Esophagus squamous epithelium (tissue), 4 donors: Measurements from ENCODE around the gene WDR64.

Experiments
- CTCF ChIP-seq, 6 experiments: fragments of 450-650 bp in 4 of 6; fragments of 200-600 bp in 2 of 6; sonication (generic) in 2 of 6; IDR thresholded peaks; one replicate each; pipeline ENCODE4 v1.5.1; 2016 to 2019; ENCODE audit warnings: antibody characterized with exemption in 6 of 6, mild to moderate bottlenecking in 4 of 6, moderate library complexity in 4 of 6
- POLR2A ChIP-seq, 4 donors: fragments of 450-650 bp; IDR thresholded peaks; one replicate each; pipeline ENCODE4 v1.6.1; 2017; ENCODE audit warnings: antibody characterized with exemption in 4 of 4, mild to moderate bottlenecking in 4 of 4, moderate library complexity in 3 of 4

GRCh38 chr1:241782396-241782795, 130.3 kb downstream of the WDR64 start:
- TF ChIP-seq CTCF (IDR thresholded peaks at IDR 0.05), result no peak
- no peak for TF ChIP-seq POLR2A (IDR thresholded peaks at IDR 0.05)
